GM19239 (cell line): ENCODE data around the gene KIF15.
"Not testable (repeated sequence)": the region's sequence is repeated elsewhere in the genome, so short reads cannot be mapped to it uniquely, and the experiment has no call there.

Experiments used
- DNase-seq: peaks from one replicate; pipeline ENCODE4 v3.0.0; 2011; ENCODE audit warnings: low spot score; ENCODE audit not compliant: insufficient read length
- FAIRE-seq: peaks from 2 replicates; lab custom pipeline; 2011; peaks lifted over from hg19 to GRCh38; lab: Jason Lieb, UNC

KIF15 gene

DNA sequence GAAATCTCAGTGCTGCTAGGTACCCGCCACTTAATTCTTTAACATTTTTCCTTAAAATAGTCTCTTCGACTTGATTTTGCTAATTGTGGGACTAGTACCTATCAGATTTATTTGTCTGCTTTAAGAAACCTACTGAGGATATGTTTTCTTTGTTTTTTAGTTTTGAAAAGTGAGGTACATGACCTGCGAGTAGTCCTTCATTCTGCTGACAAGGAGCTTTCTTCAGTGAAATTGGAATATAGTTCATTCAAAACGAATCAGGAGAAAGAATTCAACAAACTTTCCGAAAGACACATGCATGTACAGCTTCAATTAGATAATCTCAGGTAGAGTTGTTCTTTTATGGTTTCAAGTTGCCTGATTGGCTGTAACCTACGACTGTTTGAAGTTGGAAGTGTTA lies 53.2 kb downstream of the KIF15 start:
- no peak for FAIRE-seq
- no peak for DNase-seq

GRCh38 chr3:44816334-44816733 lies 54.7 kb downstream of the KIF15 start:
- not testable (repeated sequence) for DNase-seq, FAIRE-seq

GRCh38 chr3:44821206-44821605 lies 59.6 kb downstream of the KIF15 start:
- FAIRE-seq, DNase-seq: not testable (repeated sequence)

- FAIRE-seq (no peak), DNase-seq (no peak)
Observed at GRCh38 chr3:44825264-44825925, 63.8 kb downstream of the KIF15 start.

DNA sequence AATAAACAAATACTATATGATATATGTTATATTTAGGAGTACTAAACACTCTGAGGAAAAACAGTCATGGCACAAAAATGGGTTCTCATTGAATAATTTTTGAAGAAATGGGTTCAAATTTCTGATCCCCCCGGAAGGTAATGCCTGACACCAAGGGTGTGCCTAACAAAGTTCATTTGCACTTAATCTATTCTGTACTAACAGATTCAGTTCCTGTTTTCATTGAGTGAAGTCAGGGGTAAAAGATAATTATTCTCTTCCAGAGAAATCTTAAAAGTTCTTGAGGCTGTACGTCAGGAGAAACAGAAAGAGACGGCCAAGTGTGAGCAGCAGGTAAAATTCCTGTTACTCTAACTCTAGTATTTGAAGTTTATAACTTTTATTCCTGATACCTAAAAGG lies 65.6 kb downstream of the KIF15 start:
- FAIRE-seq, result no peak
- no peak for DNase-seq

GRCh38 chr3:44831232-44831631 lies 69.6 kb downstream of the KIF15 start:
- FAIRE-seq, result peak; percentile 11
- no peak for DNase-seq

- DNase-seq, result no peak
- no peak for FAIRE-seq
Observed at GRCh38 chr3:44832032-44832431, 70.4 kb downstream of the KIF15 start.

- DNase-seq, result no peak
- FAIRE-seq, result no peak
Observed at GRCh38 chr3:44832965-44833364, 71.4 kb downstream of the KIF15 start.

DNA sequence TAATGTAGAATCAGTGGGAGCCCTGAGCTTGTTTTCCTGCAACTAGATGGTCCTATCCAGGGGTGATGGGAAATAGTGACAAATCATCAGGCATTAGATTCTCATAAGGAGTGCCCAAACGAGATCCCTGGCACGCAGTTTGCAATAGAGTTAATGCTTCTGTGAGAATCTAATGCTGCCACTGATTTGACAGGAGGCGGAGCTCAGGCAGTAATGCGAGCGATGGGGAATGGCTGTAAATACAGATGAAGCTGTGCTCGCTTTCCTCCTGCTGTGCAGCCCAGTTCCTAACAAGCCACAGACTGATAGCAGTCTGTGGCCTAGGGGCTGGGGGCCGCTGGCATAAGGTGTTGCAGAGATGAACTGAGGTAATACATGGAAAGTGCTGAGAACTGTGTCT lies 71.8 kb downstream of the KIF15 start:
- FAIRE-seq (no peak), DNase-seq (no peak)

GRCh38 chr3:44835684-44836083 lies 74.1 kb downstream of the KIF15 start:
- FAIRE-seq (no peak), DNase-seq (no peak)

- DNase-seq (no peak), FAIRE-seq (no peak)
Observed at GRCh38 chr3:44842376-44842775, 80.8 kb downstream of the KIF15 start.

GRCh38 chr3:44845528-44846520 lies 84.2 kb downstream of the KIF15 start:
- DNase-seq, result no peak
- no peak for FAIRE-seq

GRCh38 chr3:44848634-44849033 lies 87.0 kb downstream of the KIF15 start:
- FAIRE-seq (no peak), DNase-seq (no peak)

DNA sequence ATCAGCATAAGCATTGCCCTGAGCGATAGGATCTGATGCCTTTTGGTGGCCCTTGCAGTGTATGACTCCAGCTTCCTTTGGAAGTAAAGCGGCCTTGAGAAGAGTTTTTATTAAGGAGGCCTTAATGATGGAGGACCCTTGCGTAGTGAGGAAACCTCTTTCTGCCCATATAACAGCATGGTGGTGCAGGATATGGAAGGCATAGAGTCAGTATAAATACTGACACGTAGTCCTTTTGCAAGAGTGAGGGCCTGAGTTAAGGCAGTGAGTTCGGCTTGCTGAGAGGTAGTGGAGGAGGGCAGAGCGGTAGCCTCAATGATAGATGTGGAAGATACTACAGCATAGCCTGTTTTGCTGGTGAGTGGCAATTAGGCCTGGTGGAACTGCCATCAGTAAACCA lies 95.1 kb downstream of the KIF15 start:
- not testable (repeated sequence) for FAIRE-seq, DNase-seq

GRCh38 chr3:44860117-44860516 lies 98.5 kb downstream of the KIF15 start:
- FAIRE-seq, result no peak

GRCh38 chr3:44861412-44862225 lies 100.0 kb downstream of the KIF15 start, which contains the start of gene TMEM42:
Gene TMEM42, plus strand, starts transcription at chr3:44861912. Its CDS starts 13 bp downstream, at chr3:44861925.
- FAIRE-seq (peak; percentile 96), DNase-seq (peak; percentile 98)

More at GRCh38 chr3:44860117-44860516, 98.5 kb downstream of the KIF15 start:
- no peak for DNase-seq

GRCh38 chr3:44862226-44862637 lies 100.6 kb downstream of the KIF15 start:
- FAIRE-seq (peak; percentile 84), DNase-seq (peak; percentile 35)

GRCh38 chr3:44865272-44866035 lies 103.9 kb downstream of the KIF15 start:
- no peak for DNase-seq

DNA sequence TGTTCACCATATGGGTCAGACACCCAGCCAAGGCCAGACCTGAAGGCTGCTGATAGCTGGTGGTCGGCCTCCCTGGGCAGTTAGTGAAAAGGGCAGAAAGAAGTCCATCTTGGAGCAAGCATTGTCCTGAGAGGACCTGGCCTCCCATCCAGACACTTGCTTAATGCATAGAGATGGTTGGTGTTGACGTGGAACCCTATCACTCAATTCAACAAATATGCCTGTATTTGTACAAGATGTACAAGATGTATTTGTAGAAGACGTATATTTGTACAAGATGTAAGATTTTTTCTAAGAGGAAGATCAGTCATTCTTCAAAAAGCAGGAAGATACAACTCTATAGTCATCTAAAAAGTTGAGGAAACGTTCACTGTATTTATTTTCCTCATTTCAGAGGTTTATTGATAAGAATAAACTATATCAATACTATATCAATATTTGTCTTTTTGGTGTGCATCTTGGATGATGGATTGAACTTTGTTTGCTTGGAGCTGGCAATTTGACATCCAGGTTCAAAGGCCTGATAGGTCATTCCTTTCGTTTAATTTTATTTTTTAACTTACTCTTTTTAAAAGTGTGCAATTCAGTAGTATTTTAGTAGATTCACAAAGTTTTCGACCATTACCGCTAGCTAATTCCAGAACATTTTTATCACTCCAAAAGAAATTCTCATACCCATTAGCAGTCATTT lies 106.0 kb downstream of the KIF15 start:
- DNase-seq, result no peak

More at GRCh38 chr3:44865272-44866035, 103.9 kb downstream of the KIF15 start:
- no peak for FAIRE-seq

More for the DNA sequence above, 106.0 kb downstream of the KIF15 start:
- FAIRE-seq, result no peak
